Fibroblast of pulmonary artery (primary cell): ENCODE measurements around the gene LTBP1.

ENCODE experiments used
- DNase-seq: peaks from one replicate; pipeline ENCODE4 v3.0.0-alpha.2; 2010; ENCODE audit warnings: low read depth
- H3K4me3 ChIP-seq: replicated peaks from 2 replicates; pipeline ENCODE4 v1.5.1; 2011; ENCODE audit warnings: low read depth, mild to moderate bottlenecking, control low read depth, low read length, moderate library complexity
- TF ChIP-seq, protein P1 (sequence below): IDR thresholded peaks from 2 replicates; pipeline ENCODE4 v1.5.1; 2011; ENCODE audit warnings: mild to moderate bottlenecking, control low read depth, low read length, inconsistent platforms; ENCODE audit errors: missing control alignments

Gene LTBP1

DNA sequence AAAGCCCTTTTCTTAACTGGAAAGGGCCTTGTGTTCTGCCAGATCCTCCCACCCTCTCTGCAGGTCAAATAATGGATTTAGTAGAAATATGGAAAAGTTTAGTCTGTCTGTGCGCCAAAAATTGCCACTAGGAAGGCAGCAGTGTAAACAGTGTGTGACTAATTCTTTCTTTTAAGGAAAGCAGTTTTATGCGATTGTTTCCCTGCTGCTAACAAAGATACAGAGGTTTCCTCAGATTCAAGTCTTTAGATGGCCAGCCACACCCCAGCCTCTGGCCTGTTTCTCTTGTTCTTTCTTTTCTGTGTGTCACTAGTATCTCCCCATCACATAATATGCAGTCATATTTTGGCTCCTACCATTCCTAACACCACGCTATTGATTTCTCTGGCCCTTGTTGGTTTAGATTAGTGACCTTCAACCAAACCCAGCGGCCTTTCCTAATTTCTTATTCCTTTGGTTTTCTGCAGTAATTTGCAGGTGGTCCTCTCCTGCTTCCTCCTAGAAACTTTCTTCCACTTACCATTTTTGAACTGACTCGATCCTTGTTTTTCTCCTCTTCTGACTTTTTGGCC lies 157.4 kb downstream of the LTBP1 start:
- TF ChIP-seq, protein P1, sequence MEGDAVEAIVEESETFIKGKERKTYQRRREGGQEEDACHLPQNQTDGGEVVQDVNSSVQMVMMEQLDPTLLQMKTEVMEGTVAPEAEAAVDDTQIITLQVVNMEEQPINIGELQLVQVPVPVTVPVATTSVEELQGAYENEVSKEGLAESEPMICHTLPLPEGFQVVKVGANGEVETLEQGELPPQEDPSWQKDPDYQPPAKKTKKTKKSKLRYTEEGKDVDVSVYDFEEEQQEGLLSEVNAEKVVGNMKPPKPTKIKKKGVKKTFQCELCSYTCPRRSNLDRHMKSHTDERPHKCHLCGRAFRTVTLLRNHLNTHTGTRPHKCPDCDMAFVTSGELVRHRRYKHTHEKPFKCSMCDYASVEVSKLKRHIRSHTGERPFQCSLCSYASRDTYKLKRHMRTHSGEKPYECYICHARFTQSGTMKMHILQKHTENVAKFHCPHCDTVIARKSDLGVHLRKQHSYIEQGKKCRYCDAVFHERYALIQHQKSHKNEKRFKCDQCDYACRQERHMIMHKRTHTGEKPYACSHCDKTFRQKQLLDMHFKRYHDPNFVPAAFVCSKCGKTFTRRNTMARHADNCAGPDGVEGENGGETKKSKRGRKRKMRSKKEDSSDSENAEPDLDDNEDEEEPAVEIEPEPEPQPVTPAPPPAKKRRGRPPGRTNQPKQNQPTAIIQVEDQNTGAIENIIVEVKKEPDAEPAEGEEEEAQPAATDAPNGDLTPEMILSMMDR: no peak
- H3K4me3 ChIP-seq: no peak overlapping the region
- DNase-seq: peak; percentile 58

DNA sequence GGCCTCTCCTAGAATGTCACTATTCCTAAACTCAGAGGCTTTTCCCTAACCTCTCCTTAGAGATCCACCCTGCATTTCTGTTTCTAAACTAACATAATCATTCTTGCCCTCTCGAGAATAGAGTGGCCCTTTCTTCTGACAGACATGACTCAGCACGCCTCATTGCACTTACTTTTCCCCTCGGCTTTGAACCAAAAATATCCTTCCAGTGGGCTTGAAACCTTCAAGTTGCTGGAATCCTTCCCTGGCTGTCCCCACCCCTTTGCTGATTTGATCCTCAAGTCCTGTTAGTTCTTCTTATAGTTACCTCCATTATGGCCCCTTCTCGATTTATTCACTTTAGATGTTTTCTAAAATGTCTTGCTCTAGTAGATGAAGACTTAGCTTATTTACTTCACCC lies 158.0 kb downstream of the LTBP1 start:
- no peak overlapping the region for H3K4me3 ChIP-seq
- TF ChIP-seq, protein P1: no peak
- peak; percentile 61 for DNase-seq

DNA sequence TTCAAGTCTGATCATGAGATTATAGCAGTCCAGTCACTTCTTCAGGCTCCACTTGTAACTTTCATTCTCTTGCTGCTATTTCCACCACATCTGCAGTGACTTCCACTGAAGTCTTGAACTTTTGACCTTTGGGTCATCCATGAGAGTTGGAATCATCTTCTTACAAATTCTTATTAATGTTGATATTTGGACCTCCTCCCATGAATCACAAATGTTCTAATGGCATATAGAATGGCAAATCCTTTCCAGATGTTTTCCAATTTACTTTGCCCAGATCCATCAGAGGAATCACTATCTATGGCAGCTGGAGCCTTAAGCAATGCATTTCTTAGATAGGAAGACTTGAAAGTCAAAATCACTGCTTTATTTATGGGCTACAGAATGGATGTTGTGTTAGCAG lies 159.4 kb downstream of the LTBP1 start:
- TF ChIP-seq, protein P1: no peak
- no peak overlapping the region for H3K4me3 ChIP-seq
- DNase-seq: no peak

DNA sequence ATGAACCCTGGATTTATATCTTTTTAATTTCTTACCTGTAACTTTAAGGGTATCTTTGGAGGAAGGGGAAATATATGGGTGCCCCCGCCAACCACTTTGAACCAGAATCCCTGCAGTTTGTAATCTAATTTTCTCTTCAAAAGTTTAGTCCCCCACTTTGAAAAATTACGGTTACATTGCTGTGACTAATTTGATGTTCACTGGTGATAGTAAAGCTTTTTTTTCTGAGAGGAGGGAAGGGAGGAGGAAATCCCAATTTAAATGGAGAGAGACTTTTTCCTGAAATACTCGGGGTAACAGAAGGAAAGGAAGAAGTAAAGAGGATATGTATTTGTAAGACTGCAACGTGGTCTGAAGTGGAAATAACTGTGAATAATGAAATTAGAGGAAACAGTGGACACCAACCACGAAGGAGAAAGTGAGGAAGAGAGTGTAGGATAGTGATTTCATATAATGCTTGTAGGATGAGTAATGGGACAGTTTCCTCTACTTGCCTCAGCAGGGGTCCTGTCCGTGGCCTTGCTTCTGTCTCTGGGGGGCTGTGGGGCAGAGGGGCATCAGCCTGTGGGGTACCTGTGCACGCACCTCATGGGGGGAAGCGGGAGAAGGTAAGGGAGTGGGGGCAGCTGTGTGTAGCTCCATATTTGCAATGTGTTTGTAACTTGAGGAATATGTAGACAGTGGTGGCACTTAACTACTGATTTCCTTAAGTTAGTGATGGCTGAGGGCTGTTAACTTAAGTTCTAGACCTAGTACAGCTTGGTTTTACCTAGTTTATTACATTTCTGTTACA lies 161.1 kb downstream of the LTBP1 start:
- TF ChIP-seq, protein P1: no peak
- no peak for DNase-seq
- H3K4me3 ChIP-seq: no peak overlapping the region

DNA sequence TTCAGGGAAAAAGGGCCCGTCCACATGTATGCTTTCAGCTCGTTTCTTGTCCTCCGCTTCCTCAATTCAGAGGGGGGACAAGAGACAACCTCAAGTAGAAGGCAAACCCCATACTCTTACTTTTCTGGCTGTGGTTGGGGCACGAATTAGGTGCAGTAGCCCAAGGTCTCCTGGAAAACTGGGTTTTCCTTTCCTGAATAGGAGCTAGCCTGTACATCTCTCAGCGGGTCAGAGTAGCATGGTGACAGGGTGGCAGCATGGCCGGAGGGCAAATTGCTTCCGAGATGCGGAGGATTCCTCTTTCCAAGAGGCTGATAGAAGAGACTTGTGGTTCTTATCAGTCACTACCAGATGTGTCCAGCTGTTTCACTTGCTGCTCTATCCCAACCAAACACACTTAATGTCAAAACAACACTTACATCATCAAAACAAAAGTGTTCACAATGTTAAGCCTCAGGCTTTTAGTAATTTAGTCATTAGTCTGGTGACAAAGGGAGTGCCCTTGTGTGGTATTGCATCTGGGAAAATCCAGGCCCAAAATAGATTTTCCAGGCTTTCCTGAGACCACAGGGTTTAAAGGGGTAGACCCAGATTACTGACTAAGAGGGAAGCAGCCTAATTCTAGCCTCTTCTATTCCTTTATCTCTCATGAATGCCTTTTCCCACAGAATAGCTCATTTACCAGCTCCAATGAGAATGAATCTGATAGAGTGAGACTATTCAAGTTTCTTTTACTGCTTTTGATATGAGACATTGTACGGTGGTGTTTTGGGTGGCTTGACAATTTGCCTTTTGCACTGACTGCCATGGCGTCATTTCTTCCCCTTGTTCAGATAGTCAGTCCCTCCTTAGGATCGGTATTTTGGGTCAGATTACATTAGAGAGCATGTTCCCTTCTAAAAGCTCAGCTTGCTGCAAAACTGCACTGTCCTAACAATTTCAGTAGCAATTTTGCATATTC lies 162.0 kb downstream of the LTBP1 start:
- H3K4me3 ChIP-seq: no peak overlapping the region
- DNase-seq: peak; percentile 72
- TF ChIP-seq, protein P1: no peak

DNA sequence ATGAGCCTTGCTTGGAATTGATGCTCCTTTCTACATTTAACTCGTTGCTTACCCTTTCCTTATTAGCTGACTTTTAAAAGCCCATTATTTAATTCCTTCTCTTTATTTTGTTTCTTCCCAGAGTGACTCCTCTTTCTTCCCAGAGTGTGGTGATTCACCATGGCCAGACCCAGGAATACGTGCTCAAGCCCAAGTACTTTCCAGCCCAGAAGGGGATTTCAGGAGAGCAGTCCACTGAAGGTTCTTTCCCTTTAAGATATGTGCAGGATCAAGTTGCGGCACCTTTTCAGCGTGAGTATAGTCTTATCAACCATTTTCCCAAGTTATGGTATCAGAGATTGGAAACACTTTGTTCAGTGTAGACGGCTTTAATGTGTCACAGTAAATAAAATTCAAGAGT lies 163.7 kb downstream of the LTBP1 start:
- TF ChIP-seq, protein P1: no peak
- DNase-seq: no peak
- no peak overlapping the region for H3K4me3 ChIP-seq
